G401 (cell line): ENCODE results near the gene RPL27. TPM values are rescaled to one million over a fixed set of nuclear protein-coding genes. Genes with fewer than 3 reads are reported as not detected.
"Not testable (repeated sequence)": the region's sequence is repeated elsewhere in the genome, so short reads cannot be mapped to it uniquely, and the experiment has no call there.

Source experiments
- DNase-seq: peaks from one replicate; pipeline ENCODE4 v3.0.0-alpha.2; 2015; ENCODE audit warnings: low spot score
- in situ Hi-C: cut with HindIII; loops from 2 replicates; pipeline ENCODE4 v1.10.0; 2016; ENCODE audit warnings: low sequenced_read_pairs, mixed read lengths
- total RNA-seq: library from RNA; depleted of rRNA; stranded (reverse); fragments of >200 nt; shearing (Covaris generic); gene quantifications from 2 replicates; pipeline ENCODE4 v1.2.3, GENCODE V29; 2014; rRNA removed

The RPL27 gene
- total RNA-seq: 1,864 and 2,481 TPM in 2 replicates

DNA sequence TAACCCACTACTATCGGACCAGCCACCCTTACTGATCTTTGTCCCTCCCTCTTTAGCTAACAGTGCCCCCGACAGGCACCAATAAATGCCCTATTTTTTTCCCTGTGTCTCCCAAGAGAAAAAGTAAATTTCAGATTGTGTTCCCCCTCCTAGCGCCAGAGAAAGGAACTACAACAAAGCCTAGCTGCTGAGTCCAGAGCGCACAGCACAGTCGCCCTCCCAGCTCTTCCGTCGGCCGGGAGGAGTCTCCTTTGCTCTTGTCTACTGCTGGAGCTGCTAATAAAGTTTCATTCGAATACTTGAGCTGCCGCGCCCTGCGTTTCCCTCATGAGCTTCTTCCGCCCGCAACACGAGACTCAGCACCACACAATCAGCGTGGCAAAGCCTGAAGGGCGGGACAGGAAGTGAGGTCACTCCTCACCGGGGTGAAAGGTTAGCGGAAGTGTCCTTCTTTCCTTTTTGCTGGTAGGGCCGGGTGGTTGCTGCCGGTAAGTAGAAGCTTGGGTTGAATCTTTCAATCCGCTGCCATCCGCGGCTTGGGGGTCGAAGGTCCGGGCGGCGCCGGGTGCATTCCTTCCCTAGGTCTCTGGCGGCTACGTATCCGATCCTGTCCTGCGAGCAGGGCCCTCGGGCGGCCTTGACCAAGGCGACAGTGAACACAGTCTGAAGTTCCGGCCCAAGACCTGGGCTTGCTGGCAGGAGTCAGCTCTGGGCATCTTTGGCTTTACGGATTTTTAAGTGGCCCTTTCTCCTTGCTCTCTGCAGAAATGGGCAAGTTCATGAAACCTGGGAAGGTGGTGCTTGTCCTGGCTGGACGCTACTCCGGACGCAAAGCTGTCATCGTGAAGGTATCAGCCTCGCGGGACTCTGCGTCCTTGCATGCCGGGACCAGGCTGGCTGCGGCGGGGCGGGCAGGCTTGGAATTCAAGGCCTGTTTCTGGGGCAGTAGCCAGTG, at the start of gene RPL27:
Gene RPL27, plus strand, starts transcription at position 436 of the 955 bp plus-strand sequence. Its CDS starts 332 bp downstream, at position 768.
- in situ Hi-C loops: no loop called here
- DNase-seq: peak; percentile 100

DNA sequence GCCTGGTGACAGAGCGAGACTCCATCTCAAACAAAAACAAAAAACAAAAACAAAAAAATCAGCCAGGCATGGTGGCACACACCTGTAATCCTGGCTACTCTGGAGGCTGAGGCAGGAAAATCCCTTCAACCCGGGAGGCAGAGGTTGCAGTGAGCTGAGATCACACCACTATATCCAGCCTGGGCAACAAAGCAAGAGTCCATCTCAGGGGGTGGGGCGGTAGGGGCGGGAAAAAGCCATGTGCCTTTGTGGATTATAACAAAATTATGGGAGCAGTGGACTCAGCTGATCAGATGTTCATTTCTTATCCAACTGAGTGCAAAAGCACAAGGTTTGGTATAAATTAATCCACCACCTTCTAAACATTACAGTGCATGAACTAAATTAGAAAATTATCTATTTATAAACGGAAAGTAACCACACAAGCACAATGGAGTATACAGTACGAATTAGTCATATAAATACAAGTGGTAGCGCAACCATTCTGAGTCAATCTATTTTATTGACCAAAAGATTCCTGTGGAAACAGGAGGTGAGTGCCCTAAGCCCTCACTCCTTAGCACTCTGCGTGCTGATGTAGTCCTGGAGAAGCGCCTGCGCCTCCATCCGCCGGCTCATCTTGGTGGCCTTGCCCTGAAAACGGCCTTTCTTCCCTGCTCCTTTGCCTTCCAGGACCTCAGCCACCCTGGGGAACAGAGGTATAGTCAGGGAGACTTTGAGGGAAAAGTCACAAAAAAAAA, 48.0 kb upstream of the RPL27 start:
- in situ Hi-C loops: no loop called here
- DNase-seq: no peak

DNA sequence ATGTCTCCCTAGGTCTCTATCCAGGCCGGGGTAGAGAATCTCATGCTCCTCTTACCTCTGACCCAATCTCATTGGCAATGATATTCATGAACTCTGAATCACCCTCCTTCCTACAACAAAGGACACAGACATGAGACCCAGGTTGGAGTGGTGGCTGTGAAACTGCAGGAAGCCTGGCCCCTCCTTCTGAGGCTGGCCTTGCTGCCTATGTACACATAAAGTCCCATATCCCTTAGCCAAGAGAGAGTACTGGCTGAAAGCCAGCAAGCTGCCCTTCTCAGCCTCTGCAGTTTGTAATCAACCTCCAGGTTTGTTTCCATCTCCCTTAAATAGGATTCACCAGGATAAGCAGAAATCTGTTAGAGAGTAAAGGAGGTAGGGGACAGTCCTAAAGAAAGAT, 44.5 kb upstream of the RPL27 start:
- no peak for DNase-seq
- in situ Hi-C loops: no loop called here

DNA sequence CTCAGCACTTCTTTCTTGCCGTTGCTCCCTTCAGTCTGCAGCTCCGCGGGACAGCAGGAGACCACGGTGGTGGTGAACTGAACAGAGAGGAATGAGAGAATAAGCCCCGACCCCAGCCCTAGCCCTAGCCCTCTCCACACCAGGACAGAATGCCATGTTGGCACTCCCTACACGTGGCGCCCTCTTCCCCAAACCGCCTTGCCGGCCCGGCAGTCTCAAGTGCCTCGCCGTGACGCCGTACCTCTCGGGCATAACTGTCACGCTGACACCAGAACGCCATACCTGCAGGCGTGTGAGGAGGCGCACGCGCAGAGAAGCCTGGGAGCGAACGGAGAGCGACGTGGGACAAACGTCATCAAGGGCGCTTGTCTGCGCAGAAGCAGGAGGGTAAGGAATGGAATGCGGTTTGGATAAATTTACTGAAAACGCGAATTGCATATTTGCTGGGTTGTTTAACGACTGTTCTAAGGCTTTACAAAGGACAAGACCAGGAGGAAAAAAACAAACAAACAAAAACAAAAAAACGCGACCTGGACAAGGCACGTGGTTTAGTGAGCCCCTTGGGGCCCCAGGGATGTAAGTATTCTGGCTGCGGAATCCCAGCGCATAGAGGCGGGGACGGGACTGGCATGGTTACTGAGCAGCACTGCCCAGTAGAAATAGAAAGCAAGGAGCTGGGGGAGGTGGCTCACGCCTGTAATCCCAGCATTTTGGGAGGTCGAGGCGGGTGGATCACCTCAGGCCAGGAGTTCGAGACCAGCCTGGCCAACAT, 33.9 kb upstream of the RPL27 start, which contains the start of gene AARSD1:
Gene AARSD1, minus strand, starts transcription at position 294 of the 772 bp plus-strand sequence. Its CDS starts 14 bp downstream, at position 280.
- in situ Hi-C loops: no loop called here
- DNase-seq: peak; percentile 93

DNA sequence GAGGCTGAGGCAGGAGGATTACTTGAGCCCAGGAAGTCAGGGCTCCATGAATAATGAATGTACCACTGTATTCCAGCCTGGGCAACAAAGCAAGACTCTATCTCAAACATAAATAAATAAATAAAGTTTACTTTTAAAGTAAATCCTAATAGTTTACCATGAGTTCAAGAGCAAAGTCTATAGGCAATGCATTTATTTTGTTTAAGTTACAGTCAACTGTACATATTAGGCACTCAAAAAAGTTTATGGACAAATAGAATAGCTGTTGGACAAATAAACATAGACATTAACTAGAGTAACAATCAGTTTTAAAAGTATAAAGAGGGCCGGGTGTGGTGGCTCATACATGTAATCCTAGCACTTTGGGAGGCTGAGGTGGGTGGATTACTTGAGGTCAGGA, 30.3 kb upstream of the RPL27 start:
- in situ Hi-C loops: no loop called here
- DNase-seq: no peak

DNA sequence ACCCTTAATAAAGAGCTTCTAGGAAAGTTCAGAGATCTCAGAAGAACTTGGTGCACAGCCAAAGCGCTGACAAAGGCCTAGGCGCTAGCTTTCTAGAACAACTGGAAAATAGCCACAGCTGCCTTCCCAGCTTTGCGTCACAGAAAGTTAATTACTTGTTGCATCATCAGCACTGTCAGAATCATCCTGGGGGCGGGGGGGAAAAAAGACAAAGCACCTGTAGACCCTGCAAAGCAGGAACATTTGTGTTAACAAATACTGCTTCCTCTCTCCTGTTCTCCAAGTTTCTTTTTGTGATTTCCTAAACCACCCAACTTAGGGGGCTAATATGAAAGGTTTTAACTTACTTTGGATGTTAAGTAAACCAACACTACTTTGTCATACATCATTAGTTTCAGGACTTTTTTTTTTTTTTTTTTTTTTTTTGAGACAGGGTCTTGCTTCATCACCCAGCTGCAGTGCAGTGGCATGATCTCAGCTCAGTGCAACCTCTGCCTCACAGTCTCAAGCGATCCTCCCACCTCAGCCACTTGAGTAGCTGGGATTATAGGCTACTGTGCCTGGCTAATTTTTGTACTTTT, 29.1 kb upstream of the RPL27 start:
- DNase-seq: no peak
- in situ Hi-C loops: no loop called here

DNA sequence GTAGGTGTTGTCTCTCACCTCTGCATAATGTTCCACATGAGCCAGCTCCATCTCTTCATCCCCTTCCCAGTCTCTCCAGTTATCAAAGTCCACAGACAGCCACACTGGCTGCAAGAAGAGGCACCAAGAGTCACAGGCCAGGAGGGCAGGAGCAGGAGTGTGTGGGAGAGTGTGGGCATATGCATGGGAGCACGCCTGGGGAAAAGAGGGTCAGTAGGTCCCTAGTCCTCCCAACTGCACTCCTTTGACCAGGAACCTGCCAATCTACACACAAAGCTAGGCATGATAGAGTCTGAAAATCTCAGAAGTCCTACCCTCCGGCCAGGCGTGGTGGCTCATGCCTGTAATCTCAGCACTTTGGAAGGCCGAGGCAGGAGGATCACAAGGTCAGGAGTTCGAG, 26.6 kb upstream of the RPL27 start:
- no peak for DNase-seq
- in situ Hi-C loops: no loop called here

DNA sequence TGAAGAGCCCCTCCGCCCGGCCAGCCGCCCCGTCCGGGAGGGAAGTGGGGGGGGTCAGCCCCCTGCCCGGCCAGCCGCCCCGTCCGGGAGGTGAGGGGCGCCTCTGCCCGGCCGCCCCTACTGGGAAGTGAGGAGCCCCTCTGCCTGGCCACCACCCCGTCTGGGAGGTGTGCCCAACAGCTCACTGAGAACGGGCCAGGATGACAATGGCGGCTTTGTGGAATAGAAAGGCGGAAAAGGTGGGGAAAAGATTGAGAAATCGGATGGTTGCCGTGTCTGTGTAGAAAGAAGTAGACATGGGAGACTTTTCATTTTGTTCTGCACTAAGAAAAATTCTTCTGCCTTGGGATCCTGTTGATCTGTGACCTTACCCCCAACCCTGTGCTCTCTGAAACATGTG, 24.9 kb upstream of the RPL27 start:
- in situ Hi-C loops: not testable (repeated sequence)

DNA sequence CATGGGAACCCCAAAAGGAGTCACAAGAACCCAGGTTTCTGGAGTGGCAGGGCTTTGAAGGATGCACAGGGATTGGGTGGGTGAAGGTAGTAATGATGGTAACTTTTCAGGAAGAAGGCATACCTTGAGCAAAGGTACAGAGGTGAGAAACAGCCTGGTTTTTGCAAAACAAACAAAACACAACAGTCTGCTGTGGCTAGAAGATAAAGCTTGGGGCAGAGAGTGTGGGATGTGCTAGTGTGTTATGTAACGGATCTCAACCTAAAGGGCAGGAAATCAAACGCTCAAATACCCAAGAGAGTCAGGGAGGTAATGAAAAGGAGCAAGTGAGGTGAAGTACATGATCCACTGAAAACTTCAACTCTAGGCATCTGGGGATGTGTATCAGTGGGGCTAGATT, 23.0 kb upstream of the RPL27 start:
- no peak for DNase-seq
- in situ Hi-C loops: no loop called here

More for the DNA sequence above, 24.9 kb upstream of the RPL27 start:
- DNase-seq: not testable (repeated sequence)

DNA sequence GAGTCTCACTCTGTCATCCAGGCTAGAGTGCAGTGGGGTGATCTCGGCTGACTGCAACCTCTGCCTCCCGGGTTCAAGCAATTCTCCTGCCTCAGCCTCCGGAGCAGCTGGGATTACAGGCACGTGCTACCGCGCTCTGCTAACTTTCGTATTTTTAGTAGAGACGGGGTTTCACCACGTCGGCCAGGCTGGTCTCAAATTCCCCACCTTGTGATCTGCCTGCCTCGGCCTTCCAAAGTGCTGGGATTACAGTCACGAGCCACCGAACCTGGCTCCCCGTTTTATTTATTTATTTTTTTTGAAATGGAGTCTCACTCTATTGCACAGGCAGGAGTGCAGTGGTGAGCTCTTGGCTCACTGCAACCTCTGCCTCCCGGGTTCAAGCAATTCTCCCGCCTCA, 22.5 kb upstream of the RPL27 start:
- DNase-seq, in situ Hi-C loops: not testable (repeated sequence)

DNA sequence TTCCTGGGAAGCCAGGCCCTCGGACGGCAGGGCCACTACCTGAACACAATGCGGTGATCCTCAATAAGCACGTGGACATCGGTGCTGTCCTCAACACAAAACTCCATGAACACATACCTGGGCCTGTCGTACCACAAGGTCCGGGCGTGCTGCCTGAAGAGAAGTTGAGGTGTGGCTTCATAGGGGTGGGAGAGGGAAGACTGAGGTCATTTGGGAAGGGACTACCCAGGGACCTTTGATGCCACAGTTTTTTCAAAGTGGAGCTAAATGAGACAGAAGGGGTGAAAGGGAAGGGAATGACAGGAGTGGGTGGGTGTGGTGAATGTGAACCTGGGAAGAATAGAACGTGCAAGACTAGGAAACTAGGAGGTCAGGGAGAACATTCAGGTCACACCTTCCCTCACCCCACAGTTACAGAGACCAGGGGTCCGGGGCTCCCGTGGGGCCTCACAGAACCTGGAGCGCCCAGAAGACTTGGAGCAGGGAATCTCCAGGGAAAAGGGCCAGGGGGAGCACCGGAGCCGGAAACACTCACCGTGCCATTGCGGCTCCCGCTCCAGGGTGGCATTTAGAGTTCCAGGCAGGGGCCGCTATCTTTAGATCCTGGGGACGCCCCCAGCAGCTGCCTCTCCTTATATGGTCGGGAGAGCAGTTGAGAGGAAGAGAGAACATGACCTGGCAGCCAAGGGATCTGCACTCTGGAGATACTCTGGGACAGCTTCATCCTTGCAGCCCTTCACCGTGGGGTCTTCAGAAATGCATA, 18.5 kb upstream of the RPL27 start, which contains the start of gene PTGES3L:
Gene PTGES3L, minus strand, starts transcription at position 570 of the 763 bp plus-strand sequence. Its CDS starts 27 bp downstream, at position 543.
- DNase-seq: no peak

DNA sequence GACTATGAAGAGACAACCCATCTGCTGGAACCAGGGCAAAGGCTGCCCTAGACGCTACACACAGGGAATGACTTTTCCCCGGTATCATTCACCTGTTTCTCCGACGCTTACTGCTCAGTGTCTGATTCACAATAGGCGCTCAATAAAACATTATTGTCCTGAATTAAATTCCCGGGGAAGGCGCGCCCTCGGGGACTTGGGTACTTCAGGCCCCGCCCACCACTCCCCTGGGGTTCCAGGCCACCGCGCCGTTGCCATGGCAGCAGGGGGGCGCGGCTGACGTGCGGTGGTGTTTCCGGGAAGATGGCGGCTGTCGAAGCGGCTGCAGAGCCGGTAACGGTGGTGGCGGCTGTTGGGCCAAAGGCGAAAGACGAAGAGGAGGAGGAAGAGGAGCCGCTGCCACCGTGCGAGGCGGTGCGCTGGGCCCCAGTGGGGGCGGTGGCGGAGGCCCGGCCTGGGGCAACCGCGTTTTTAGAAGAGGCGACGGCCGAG, 17.9 kb upstream of the RPL27 start, which contains the start of gene RUNDC1:
Gene RUNDC1, plus strand, starts transcription at position 292 of the 492 bp plus-strand sequence. Its CDS starts 12 bp downstream, at position 304.
- in situ Hi-C loops: no loop called here
- DNase-seq: peak; percentile 86

More for the DNA sequence above, 18.5 kb upstream of the RPL27 start, which contains the start of gene PTGES3L:
- in situ Hi-C loops: no loop called here

DNA sequence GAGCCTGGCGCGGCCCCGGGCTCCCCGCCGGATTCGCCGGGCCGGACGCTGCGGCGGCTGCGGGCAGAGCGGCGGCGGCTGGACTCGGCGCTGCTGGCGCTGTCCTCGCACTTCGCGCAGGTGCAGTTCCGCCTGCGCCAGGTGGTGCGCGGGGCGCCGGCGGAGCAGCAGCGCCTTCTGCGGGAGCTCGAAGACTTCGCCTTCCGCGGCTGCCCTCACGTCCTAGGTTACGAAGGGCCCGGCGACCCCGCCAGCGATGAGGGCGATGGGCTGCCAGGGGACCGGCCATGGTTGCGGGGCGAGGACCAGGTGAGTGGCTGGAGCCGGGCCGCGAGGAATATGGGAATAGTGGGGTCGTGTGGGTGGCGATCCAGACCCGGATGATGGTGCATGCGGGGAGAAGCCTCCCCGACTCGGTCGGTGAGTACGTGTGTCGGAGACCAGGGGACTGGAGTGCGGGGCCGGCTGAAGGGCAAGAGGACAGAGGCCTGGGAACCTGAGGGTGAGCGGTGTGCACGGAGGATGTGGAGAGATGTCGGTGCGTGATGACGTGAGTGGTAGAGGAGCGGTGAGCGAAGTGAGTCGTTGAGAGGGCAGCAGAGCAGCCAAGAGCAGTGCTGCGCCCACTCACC, 17.3 kb upstream of the RPL27 start:
- in situ Hi-C loops: no loop called here
- peak; percentile 67 for DNase-seq

DNA sequence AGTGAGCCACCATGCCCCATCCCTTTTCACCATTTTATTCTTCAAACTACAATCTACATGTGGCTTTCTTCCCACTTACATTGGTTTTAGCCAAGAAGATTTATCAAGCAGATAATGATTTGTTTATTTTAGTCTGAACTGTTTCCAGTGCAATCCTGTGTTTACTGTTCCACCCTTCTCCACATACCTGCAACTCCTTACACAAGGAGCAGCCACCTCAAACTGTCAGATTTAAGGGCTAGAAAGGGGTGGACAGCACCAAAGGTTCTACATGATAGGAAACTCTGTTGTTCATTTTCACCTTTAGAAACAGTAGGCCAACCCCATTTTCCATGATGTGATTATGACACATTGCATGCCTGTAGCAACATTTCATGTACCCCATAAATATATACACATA, 16.0 kb upstream of the RPL27 start:
- DNase-seq: no peak
- in situ Hi-C loops: no loop called here

DNA sequence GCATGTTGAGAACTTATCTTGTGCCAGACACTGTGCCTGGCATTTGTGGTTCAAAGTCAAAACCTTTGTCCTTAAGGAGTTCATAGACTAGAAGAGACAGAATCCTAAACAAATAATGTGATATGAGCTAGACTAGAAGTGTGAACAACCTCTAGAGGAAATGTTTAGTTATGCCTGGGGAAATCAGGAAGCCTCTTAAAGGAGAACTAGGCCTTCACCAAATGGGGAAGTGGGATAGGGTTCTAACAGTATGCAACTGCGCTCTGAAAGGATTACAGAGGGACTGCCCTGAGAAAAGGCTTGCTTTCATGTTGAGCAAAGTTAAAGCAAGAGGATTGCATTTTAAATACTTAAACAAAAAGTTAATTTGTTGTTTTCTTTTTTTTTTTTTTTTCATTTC, 13.0 kb upstream of the RPL27 start:
- no peak for DNase-seq
- in situ Hi-C loops: no loop called here

DNA sequence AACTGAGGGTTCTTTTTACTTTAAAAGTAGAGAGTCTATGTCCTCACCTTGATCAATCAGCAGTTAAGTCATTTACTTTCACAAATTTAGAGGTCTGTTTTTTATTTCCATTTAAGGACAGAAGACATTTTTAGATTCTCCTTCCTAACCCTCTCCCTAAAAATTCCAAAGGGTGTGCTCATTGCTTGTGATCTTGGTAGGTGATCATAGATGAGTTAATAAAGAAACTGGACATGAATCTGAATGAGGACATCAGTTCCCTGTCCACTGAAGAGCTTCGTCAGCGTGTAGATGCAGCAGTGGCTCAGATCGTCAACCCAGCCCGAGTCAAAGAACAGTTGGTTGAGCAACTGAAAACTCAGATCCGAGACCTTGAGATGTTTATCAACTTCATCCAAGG, 9.1 kb upstream of the RPL27 start:
- DNase-seq: no peak
- in situ Hi-C loops: no loop called here
